Gastroesophageal sphincter (tissue), 4 donors: Measurements from ENCODE around the gene ROCK2. TPM values are rescaled to one million over a fixed set of nuclear protein-coding genes. Genes with fewer than 3 reads are reported as not detected.

Experiments
- ATAC-seq: fragments of 150-250 bp; one replicate; pipeline ENCODE4 v1.9.1; 2016; ENCODE audit warnings: mild to moderate bottlenecking, moderate library complexity
- H3K27ac ChIP-seq, 4 donors: fragments of 200-600 bp; sonication (generic) in 3 of 4; 1 replicate in 3 of 4; 2 replicates in 1 of 4; pipeline ENCODE4 v1.5.1; 2016 to 2019
- H3K27me3 ChIP-seq: fragments of 200-600 bp; sonication (generic); one replicate; pipeline ENCODE4 v1.5.1; 2019
- H3K36me3 ChIP-seq, 2 donors: fragments of 200-600 bp; sonication (generic); one replicate each; pipeline ENCODE4 v1.5.1; 2019; ENCODE audit warnings: control low read depth in 1 of 2
- H3K4me1 ChIP-seq, 3 donors: fragments of 200-600 bp; sonication (generic); 1 replicate in 2 of 3; 2 replicates in 1 of 3; pipeline ENCODE4 v1.5.1; 2016 to 2019; ENCODE audit warnings: control low read depth in 2 of 3
- H3K4me3 ChIP-seq, 2 donors: fragments of 200-600 bp; sonication (generic); one replicate each; pipeline ENCODE4 v1.5.1; 2019; ENCODE audit warnings: mild to moderate bottlenecking in 1 of 2, moderate library complexity in 1 of 2
- H3K9me3 ChIP-seq, 3 donors: fragments of 200-600 bp; sonication (generic); one replicate each; pipeline ENCODE4 v1.5.1; 2017 to 2019; ENCODE audit warnings: control low read depth in 2 of 3
- EP300 ChIP-seq: sonication (generic); formaldehyde crosslinking; IDR thresholded peaks from one replicate; pipeline ENCODE4 v1.6.1; 2017; ENCODE audit warnings: antibody characterized with exemption, mild to moderate bottlenecking
- POLR2A ChIP-seq, 2 donors: fragments of 450-650 bp; IDR thresholded peaks; one replicate each; pipeline ENCODE4 v1.6.1; 2017; ENCODE audit warnings: antibody characterized with exemption in 2 of 2, mild to moderate bottlenecking in 2 of 2, moderate library complexity in 1 of 2
- POLR2AphosphoS5 ChIP-seq: sonication (generic); formaldehyde crosslinking; IDR thresholded peaks from one replicate; pipeline ENCODE4 v1.6.1; 2017; ENCODE audit warnings: antibody characterized with exemption
- WGBS, 2 donors: methylation state at CpG; one replicate each; pipeline ENCODE4 v1.1.5; 2018; ENCODE audit warnings: low coverage in 1 of 2; 5-methylcytosine and 5-hydroxymethylcytosine counted together
- total RNA-seq, 4 donors: library from RNA; depleted of rRNA; stranded (reverse); fragments of >200 nt; gene quantifications; one replicate each; pipeline ENCODE4 v1.1.0, GENCODE V29; 2016
- TF ChIP-seq, protein P1 (sequence below), 4 experiments: fragments of 200-600 bp in 2 of 4; fragments of 450-650 bp in 2 of 4; sonication (generic) in 1 of 4; IDR thresholded peaks; one replicate each; pipeline ENCODE4 v1.5.1; 2017 to 2019; ENCODE audit warnings: antibody characterized with exemption in 4 of 4, mild to moderate bottlenecking in 2 of 4, moderate library complexity in 2 of 4

The ROCK2 gene
- total RNA-seq, 4 donors from 2014 or later = 102 to 130 (median 113) TPM

DNA sequence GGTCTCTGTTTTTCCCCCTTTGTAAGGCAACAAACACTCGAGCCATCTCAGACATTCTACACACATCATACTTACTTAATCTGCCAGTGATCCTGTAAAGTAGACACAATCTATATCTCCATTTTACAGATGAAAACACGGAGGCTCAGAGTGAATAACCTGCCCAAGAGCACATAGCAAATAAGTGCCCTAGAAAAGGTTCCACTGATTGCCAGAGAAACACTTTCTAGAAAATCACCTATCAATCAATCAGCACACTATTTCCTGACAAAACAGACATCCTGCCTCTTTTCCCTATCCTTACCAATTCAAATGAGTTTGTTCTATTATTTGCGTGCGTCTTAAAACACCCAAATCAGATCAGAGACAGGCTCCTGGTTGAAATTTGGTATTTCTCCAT is 165.2 kb downstream of the ROCK2 start:
- Histone ChIP-seq H3K36me3 (peaks cover 0 to 50% of the 10 kb centered on the region in 2 donors), H3K4me3 (no peak overlapping the region), H3K27me3 (no peaks in the 10 kb centered on the region), H3K4me1 (no peaks in the 10 kb centered on the region), H3K27ac (no peak overlapping the region), H3K9me3 (no peaks in the 10 kb centered on the region)
- 62 to 80% methylated on average over 3 to 4 of the region's 4 CpGs for WGBS, 2 donors
- no peak for TF ChIP-seq POLR2AphosphoS5
- no peak for TF ChIP-seq POLR2A (IDR thresholded peaks at IDR 0.05)
- TF ChIP-seq, protein P1, sequence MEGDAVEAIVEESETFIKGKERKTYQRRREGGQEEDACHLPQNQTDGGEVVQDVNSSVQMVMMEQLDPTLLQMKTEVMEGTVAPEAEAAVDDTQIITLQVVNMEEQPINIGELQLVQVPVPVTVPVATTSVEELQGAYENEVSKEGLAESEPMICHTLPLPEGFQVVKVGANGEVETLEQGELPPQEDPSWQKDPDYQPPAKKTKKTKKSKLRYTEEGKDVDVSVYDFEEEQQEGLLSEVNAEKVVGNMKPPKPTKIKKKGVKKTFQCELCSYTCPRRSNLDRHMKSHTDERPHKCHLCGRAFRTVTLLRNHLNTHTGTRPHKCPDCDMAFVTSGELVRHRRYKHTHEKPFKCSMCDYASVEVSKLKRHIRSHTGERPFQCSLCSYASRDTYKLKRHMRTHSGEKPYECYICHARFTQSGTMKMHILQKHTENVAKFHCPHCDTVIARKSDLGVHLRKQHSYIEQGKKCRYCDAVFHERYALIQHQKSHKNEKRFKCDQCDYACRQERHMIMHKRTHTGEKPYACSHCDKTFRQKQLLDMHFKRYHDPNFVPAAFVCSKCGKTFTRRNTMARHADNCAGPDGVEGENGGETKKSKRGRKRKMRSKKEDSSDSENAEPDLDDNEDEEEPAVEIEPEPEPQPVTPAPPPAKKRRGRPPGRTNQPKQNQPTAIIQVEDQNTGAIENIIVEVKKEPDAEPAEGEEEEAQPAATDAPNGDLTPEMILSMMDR (IDR thresholded peaks at IDR 0.05) = no peak
- TF ChIP-seq EP300 = no peak
- ATAC-seq = no peak

GRCh38 chr2:11177871-11178690 is 166.4 kb downstream of the ROCK2 start:
- Histone ChIP-seq H3K27ac (no peak overlapping the region), H3K9me3 (no peaks in the 10 kb centered on the region), H3K27me3 (no peaks in the 10 kb centered on the region), H3K4me1 (no peaks in the 10 kb centered on the region), H3K36me3 (peaks cover 0 to 45% of the 10 kb centered on the region in 2 donors), H3K4me3 (no peak overlapping the region)
- ATAC-seq = no peak
- WGBS, 2 donors = 60 to 67% methylated on average over 2 to 5 of the region's 5 CpGs
- TF ChIP-seq EP300 (no peak), POLR2A (IDR thresholded peaks at IDR 0.05) (no peak), POLR2AphosphoS5 (no peak)
- TF ChIP-seq, protein P1 (IDR thresholded peaks at IDR 0.05) = no peak

- Histone ChIP-seq H3K27me3 (no peaks in the 10 kb centered on the region), H3K27ac (no peak overlapping the region), H3K4me1 (no peaks in the 10 kb centered on the region), H3K36me3 (peaks cover 0 to 20% of the 10 kb centered on the region in 2 donors), H3K4me3 (no peak overlapping the region), H3K9me3 (no peaks in the 10 kb centered on the region)
- 57 to 78% methylated on average over 3 to 6 of the region's 6 CpGs for WGBS, 2 donors
- TF ChIP-seq, protein P1 (IDR thresholded peaks at IDR 0.05) = no peak
- TF ChIP-seq POLR2AphosphoS5 = no peak
- no peak for TF ChIP-seq EP300
- TF ChIP-seq POLR2A (IDR thresholded peaks at IDR 0.05) = no peak
- ATAC-seq = no peak
Measured at GRCh38 chr2:11175293-11175795, 169.1 kb downstream of the ROCK2 start.

- no peak for ATAC-seq
- TF ChIP-seq, protein P1 (IDR thresholded peaks at IDR 0.05) = no peak
- TF ChIP-seq POLR2AphosphoS5 (no peak), POLR2A (IDR thresholded peaks at IDR 0.05) (no peak), EP300 (no peak)
- H3K36me3 ChIP-seq = peaks cover 0 to 10% of the 10 kb centered on the region in 2 donors
- H3K9me3 ChIP-seq = no peaks in the 10 kb centered on the region
- no peaks in the 10 kb centered on the region for H3K27me3 ChIP-seq
- no peak overlapping the region for H3K27ac ChIP-seq
- no peaks in the 10 kb centered on the region for H3K4me1 ChIP-seq
- 90% methylated on average over 9 of the region's 9 CpGs; no CpG with 5 or more reads in 1 of the 2 donors for WGBS, 2 donors
- H3K4me3 ChIP-seq = no peak overlapping the region
Measured at GRCh38 chr2:11174222-11174621, 170.2 kb downstream of the ROCK2 start.

GRCh38 chr2:11169333-11169732 is 175.1 kb downstream of the ROCK2 start:
- WGBS, 2 donors = 63 to 75% methylated on average over 9 to 13 of the region's 13 CpGs
- H3K4me1 ChIP-seq = no peaks in the 10 kb centered on the region
- no peak for ATAC-seq

More at GRCh38 chr2:11169333-11169732, 175.1 kb downstream of the ROCK2 start:
- no peak overlapping the region for H3K27ac ChIP-seq
- no peaks in the 10 kb centered on the region for H3K27me3 ChIP-seq
- no peaks in the 10 kb centered on the region for H3K36me3 ChIP-seq
- TF ChIP-seq, protein P1 (IDR thresholded peaks at IDR 0.05) = no peak
- no peak for TF ChIP-seq EP300
- TF ChIP-seq POLR2A (IDR thresholded peaks at IDR 0.05) = no peak
- no peak for TF ChIP-seq POLR2AphosphoS5
- no peaks in the 10 kb centered on the region for H3K9me3 ChIP-seq
- no peak overlapping the region for H3K4me3 ChIP-seq
